Stimulated activated CD8-positive, alpha-beta memory T cell treated with anti-CD3 and anti-CD28 coated beads, Interleukin-15, amount 100 ng/mL, for 24 hours (primary cell): ENCODE data around the gene AVPR1B.
"Not testable (repeated sequence)": the region's sequence is repeated elsewhere in the genome, so short reads cannot be mapped to it uniquely, and the experiment has no call there.

Experiments used
- DNase-seq: peaks from one replicate; pipeline ENCODE4 v3.0.0-alpha.2; 2020; ENCODE audit warnings: low read depth

AVPR1B gene

GRCh38 chr1:206080026-206080820 lies 37.0 kb downstream of the AVPR1B start:
- DNase-seq, result no peak

GRCh38 chr1:206079135-206079534 lies 38.1 kb downstream of the AVPR1B start:
- DNase-seq, result no peak

GRCh38 chr1:206075786-206076755 lies 41.1 kb downstream of the AVPR1B start:
- no peak for DNase-seq

- no peak for DNase-seq
Measured at GRCh38 chr1:206074839-206075238, 42.3 kb downstream of the AVPR1B start.

GRCh38 chr1:206070627-206071304 lies 46.4 kb downstream of the AVPR1B start:
- DNase-seq, result no peak

- DNase-seq, result no peak
Measured at GRCh38 chr1:206068314-206068713, 48.9 kb downstream of the AVPR1B start.

GRCh38 chr1:206067486-206068227 lies 49.5 kb downstream of the AVPR1B start:
- DNase-seq, result no peak

GRCh38 chr1:206066479-206067171 lies 50.6 kb downstream of the AVPR1B start:
- no peak for DNase-seq

GRCh38 chr1:206065547-206066145 lies 51.5 kb downstream of the AVPR1B start:
- DNase-seq, result no peak

GRCh38 chr1:206064501-206064900 lies 52.7 kb downstream of the AVPR1B start:
- not testable (repeated sequence) for DNase-seq

GRCh38 chr1:206064001-206064400 lies 53.2 kb downstream of the AVPR1B start:
- DNase-seq, result not testable (repeated sequence)

- DNase-seq, result no peak
Measured at GRCh38 chr1:206062464-206062863, 54.7 kb downstream of the AVPR1B start.

GRCh38 chr1:206060844-206061243 lies 56.3 kb downstream of the AVPR1B start:
- no peak for DNase-seq
